Mesothelial cell of epicardium (in vitro differentiated cells): ENCODE data around the gene EPHA3. TPM values are rescaled to one million over a fixed set of nuclear protein-coding genes. Genes with fewer than 3 reads are reported as not detected.
A peak's percentile ranks its signal among the peaks of the same experiment; 100 is the strongest.

ENCODE experiments used
- DNase-seq, 2 experiments: peaks; one replicate each; pipeline ENCODE4 v3.0.0; 2021; ENCODE audit warnings: low spot score in 2 of 2; ENCODE audit not compliant: unreplicated experiment in 2 of 2
- H3K27ac Mint-ChIP-seq: 2 replicates; pipeline ENCODE4 v1.8.0; 2021; ENCODE audit warnings: mixed read lengths
- H3K27me3 Mint-ChIP-seq: 2 replicates; pipeline ENCODE4 v1.8.0; 2021; ENCODE audit warnings: low read depth, mixed read lengths
- H3K36me3 Mint-ChIP-seq: 2 replicates; pipeline ENCODE4 v1.8.0; 2021; ENCODE audit warnings: mixed read lengths
- H3K4me1 Mint-ChIP-seq: 2 replicates; pipeline ENCODE4 v1.8.0; 2021; ENCODE audit warnings: mixed read lengths
- H3K4me3 Mint-ChIP-seq: 2 replicates; pipeline ENCODE4 v1.8.0; 2021; ENCODE audit warnings: mild to moderate bottlenecking, moderate library complexity, mixed read lengths
- H3K9me3 Mint-ChIP-seq: 2 replicates; pipeline ENCODE4 v1.8.0; 2021; ENCODE audit warnings: mixed read lengths
- total RNA-seq: library from RNA; stranded (reverse); gene quantifications from 3 replicates; pipeline ENCODE4 v1.2.1, GENCODE V29; 2021
- TF ChIP-seq, protein P1 (sequence below): fragments of 200-600 bp; sonication (generic); IDR thresholded peaks from one replicate; pipeline ENCODE4 v1.5.0; 2021; ENCODE audit warnings: antibody characterized with exemption; ENCODE audit not compliant: unreplicated experiment

EPHA3 gene
- total RNA-seq, 1 donor from 2014 or later = 4.5 TPM

GRCh38 chr3:89212619-89213018 lies 105.2 kb downstream of the EPHA3 start:
- H3K27me3 Mint-ChIP-seq = peaks cover 7% of the 10 kb centered on the region
- no peaks in the 10 kb centered on the region for H3K36me3 Mint-ChIP-seq
- peaks cover 27% of the 10 kb centered on the region for H3K4me1 Mint-ChIP-seq
- TF ChIP-seq, protein P1, sequence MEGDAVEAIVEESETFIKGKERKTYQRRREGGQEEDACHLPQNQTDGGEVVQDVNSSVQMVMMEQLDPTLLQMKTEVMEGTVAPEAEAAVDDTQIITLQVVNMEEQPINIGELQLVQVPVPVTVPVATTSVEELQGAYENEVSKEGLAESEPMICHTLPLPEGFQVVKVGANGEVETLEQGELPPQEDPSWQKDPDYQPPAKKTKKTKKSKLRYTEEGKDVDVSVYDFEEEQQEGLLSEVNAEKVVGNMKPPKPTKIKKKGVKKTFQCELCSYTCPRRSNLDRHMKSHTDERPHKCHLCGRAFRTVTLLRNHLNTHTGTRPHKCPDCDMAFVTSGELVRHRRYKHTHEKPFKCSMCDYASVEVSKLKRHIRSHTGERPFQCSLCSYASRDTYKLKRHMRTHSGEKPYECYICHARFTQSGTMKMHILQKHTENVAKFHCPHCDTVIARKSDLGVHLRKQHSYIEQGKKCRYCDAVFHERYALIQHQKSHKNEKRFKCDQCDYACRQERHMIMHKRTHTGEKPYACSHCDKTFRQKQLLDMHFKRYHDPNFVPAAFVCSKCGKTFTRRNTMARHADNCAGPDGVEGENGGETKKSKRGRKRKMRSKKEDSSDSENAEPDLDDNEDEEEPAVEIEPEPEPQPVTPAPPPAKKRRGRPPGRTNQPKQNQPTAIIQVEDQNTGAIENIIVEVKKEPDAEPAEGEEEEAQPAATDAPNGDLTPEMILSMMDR = no peak
- H3K9me3 Mint-ChIP-seq = peaks cover 10% of the 10 kb centered on the region
- H3K27ac Mint-ChIP-seq = peak overlapping the region; percentile 31
- no peak for DNase-seq
- no peak overlapping the region for H3K4me3 Mint-ChIP-seq

DNA sequence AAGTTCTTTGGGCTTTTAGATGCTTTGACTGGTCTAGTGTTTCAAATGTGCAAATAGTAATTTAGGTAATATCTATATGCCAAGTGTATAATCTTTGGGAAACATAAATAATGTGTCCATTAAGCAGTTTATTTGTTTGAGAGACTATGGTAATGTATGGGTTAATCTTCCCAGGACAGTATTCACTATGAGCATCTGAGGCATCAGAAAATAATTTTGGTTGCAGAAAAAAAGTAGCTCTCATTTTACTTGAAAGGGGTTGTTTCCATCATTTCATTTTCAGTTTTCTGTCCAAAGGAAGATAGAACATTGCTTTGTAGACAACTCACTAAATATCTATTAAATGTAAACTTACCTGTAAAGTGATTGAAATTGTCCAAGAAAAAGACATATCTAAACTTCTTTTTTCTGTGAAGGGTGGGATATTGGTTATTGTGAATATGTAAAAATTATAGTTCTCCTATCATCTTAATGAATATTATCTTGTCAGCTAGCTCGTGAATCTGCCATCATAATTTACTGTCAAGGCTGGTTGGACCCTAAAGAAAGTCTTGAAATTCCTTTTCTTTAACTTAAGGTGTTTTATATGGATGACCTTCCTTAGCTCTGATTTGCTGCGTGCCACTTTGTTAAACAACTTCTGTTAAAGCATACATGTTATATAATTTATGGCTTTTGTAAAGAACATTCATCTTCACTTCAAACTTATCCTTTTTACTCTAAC lies 108.8 kb downstream of the EPHA3 start:
- TF ChIP-seq, protein P1 = no peak
- Mint-ChIP-seq H3K4me3 (no peak overlapping the region), H3K36me3 (no peaks in the 10 kb centered on the region), H3K9me3 (peaks cover 3% of the 10 kb centered on the region), H3K27ac (no peak overlapping the region), H3K27me3 (peaks cover 2% of the 10 kb centered on the region), H3K4me1 (peaks cover 27% of the 10 kb centered on the region)
- no peak for DNase-seq

DNA sequence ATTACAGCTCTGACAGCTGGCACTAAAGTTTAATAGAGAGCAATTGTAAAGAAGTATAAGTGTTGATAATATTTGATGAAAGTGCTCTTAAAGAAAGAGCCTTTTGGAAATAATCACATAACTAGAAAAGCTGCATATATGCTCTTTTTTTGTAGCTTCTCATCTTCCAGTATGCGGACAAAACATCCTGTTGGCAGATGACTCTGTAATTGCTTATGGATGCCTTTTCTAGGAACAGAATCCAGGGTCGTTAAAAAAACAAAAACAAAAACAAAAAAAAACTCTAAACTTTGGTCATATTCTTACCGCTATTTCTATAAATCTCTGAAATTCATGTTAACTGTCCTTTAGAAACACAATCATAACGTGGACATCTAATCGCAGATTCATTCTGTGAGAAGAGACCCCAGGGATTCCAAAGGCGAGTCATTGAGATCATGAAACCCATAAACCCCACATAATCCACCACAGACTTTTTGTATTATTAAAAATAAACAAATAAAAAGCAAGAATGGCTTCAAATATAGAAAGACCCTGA lies 109.8 kb downstream of the EPHA3 start:
- TF ChIP-seq, protein P1 = no peak
- no peak for DNase-seq
- no peak overlapping the region for H3K4me3 Mint-ChIP-seq
- H3K36me3 Mint-ChIP-seq = no peaks in the 10 kb centered on the region
- H3K27ac Mint-ChIP-seq = no peak overlapping the region
- peaks cover 2% of the 10 kb centered on the region for H3K27me3 Mint-ChIP-seq
- peaks cover 26% of the 10 kb centered on the region for H3K4me1 Mint-ChIP-seq
- H3K9me3 Mint-ChIP-seq = peaks cover 3% of the 10 kb centered on the region

GRCh38 chr3:89221924-89222323 lies 114.5 kb downstream of the EPHA3 start:
- H3K4me3 Mint-ChIP-seq = no peak overlapping the region
- H3K9me3 Mint-ChIP-seq = peaks cover 3% of the 10 kb centered on the region

GRCh38 chr3:89223188-89223587 lies 115.8 kb downstream of the EPHA3 start:
- TF ChIP-seq, protein P1 = no peak
- H3K9me3 Mint-ChIP-seq = peaks cover 3% of the 10 kb centered on the region
- H3K4me3 Mint-ChIP-seq = no peak overlapping the region
- DNase-seq = no peak
- H3K27me3 Mint-ChIP-seq = no peaks in the 10 kb centered on the region
- H3K4me1 Mint-ChIP-seq = peaks cover 9% of the 10 kb centered on the region
- no peaks in the 10 kb centered on the region for H3K36me3 Mint-ChIP-seq
- no peak overlapping the region for H3K27ac Mint-ChIP-seq

More at GRCh38 chr3:89221924-89222323, 114.5 kb downstream of the EPHA3 start:
- no peak for DNase-seq
- peaks cover 10% of the 10 kb centered on the region for H3K4me1 Mint-ChIP-seq
- no peaks in the 10 kb centered on the region for H3K27me3 Mint-ChIP-seq
- H3K36me3 Mint-ChIP-seq = no peaks in the 10 kb centered on the region
- TF ChIP-seq, protein P1 = no peak
- no peak overlapping the region for H3K27ac Mint-ChIP-seq
